ENCODE data around the gene GJD4. TPM values are rescaled to one million over a fixed set of nuclear protein-coding genes. Genes with fewer than 3 reads are reported as not detected.

Gene GJD4
- polyA plus RNA-seq, 3 donors, result not detected

GRCh38 chr10:35574924-35575352 lies 30.2 kb upstream of the GJD4 start:
- peaks cover 4% of the 10 kb centered on the region for H4K20me1 ChIP-seq (ENCODE audit: insufficient read depth, low read length)
- DNase-seq, result no peak
- H3K9me3 ChIP-seq (replicated peaks in 1 of 2; ENCODE audit: control insufficient read depth in 1 of 2, insufficient read depth in 1 of 2, low read length in 2 of 2), result no peaks in the 10 kb centered on the region
- H3K36me3 Mint-ChIP-seq, result peaks cover 35 to 53% of the 10 kb centered on the region in 2 donors
- no peak overlapping the region for H3K27ac ChIP-seq (ENCODE audit: low read depth in 1 of 2, low read length in 2 of 2)
- no peaks in the 10 kb centered on the region for H3K79me2 ChIP-seq (ENCODE audit: insufficient read depth, low read length)
- H3K27ac Mint-ChIP-seq, result no peak overlapping the region
- H3K9me3 Mint-ChIP-seq, result peaks cover 0 to 2% (median 0%) of the 10 kb centered on the region in 7 donors
- H3K27me3 ChIP-seq (ENCODE audit: control insufficient read depth in 2 of 2, insufficient read depth in 2 of 2, low read length in 2 of 2), result no peaks in the 10 kb centered on the region
- peaks cover 0 to 6% (median 2%) of the 10 kb centered on the region in 3 donors for H3K27me3 Mint-ChIP-seq (ENCODE audit: low read depth in 3 of 3)
- H3K36me3 ChIP-seq (replicated peaks in 1 of 2; ENCODE audit: control insufficient read depth in 1 of 2, insufficient read depth in 2 of 2, low read length in 2 of 2), result peaks cover 33 to 56% of the 10 kb centered on the region in 2 donors
- H3K4me2 ChIP-seq (replicated peaks; ENCODE audit: extremely low read depth, low read length, poor library complexity, severe bottlenecking), result no peak overlapping the region
- H3K4me1 Mint-ChIP-seq, result no peaks in the 10 kb centered on the region
- intact Hi-C loops (cut with micrococcal nuclease), result no loop called here
- 83% methylated on average over 4 of the region's 9 CpGs for WGBS (ENCODE audit: insufficient coverage)
- H3K4me3 Mint-ChIP-seq, result no peak overlapping the region
- no peak for TF ChIP-seq CTCF (IDR thresholded peaks at IDR 0.05)
- H3K4me3 ChIP-seq (replicated peaks in 1 of 3; ENCODE audit: low read depth in 2 of 3, low read length in 3 of 3), result no peak overlapping the region
- no peaks in the 10 kb centered on the region for H3K4me1 ChIP-seq (ENCODE audit: control insufficient read depth in 1 of 2, insufficient read depth in 2 of 2, low read length in 2 of 2)
- no peak overlapping the region for H3K9ac ChIP-seq (ENCODE audit: insufficient read depth, low read length, poor library complexity, severe bottlenecking)
- H2AFZ ChIP-seq (ENCODE audit: insufficient read depth, low read depth, low read length, poor library complexity, severe bottlenecking), result no peak overlapping the region

GRCh38 chr10:35575640-35576039 lies 29.5 kb upstream of the GJD4 start:
- Histone ChIP-seq H3K4me1 (ENCODE audit: control insufficient read depth in 1 of 2, insufficient read depth in 2 of 2, low read length in 2 of 2) (no peaks in the 10 kb centered on the region), H3K9me3 (replicated peaks in 1 of 2; ENCODE audit: control insufficient read depth in 1 of 2, insufficient read depth in 1 of 2, low read length in 2 of 2) (no peaks in the 10 kb centered on the region), H3K27me3 (ENCODE audit: control insufficient read depth in 2 of 2, insufficient read depth in 2 of 2, low read length in 2 of 2) (no peaks in the 10 kb centered on the region), H4K20me1 (ENCODE audit: insufficient read depth, low read length) (peaks cover 4% of the 10 kb centered on the region), H3K27ac (ENCODE audit: low read depth in 1 of 2, low read length in 2 of 2) (no peak overlapping the region), H2AFZ (ENCODE audit: insufficient read depth, low read depth, low read length, poor library complexity, severe bottlenecking) (no peak overlapping the region), H3K79me2 (ENCODE audit: insufficient read depth, low read length) (no peaks in the 10 kb centered on the region), H3K9ac (ENCODE audit: insufficient read depth, low read length, poor library complexity, severe bottlenecking) (no peak overlapping the region), H3K36me3 (replicated peaks in 1 of 2; ENCODE audit: control insufficient read depth in 1 of 2, insufficient read depth in 2 of 2, low read length in 2 of 2) (peaks cover 31 to 49% of the 10 kb centered on the region in 2 donors), H3K4me2 (replicated peaks; ENCODE audit: extremely low read depth, low read length, poor library complexity, severe bottlenecking) (no peak overlapping the region), H3K4me3 (replicated peaks in 1 of 3; ENCODE audit: low read depth in 2 of 3, low read length in 3 of 3) (no peak overlapping the region)
- intact Hi-C loops (cut with micrococcal nuclease), result no loop called here
- Mint-ChIP-seq H3K4me3 (no peak overlapping the region), H3K36me3 (peaks cover 35 to 49% of the 10 kb centered on the region in 2 donors), H3K27me3 (ENCODE audit: low read depth in 3 of 3) (peaks cover 0 to 6% (median 2%) of the 10 kb centered on the region in 3 donors), H3K9me3 (peaks cover 0 to 2% (median 0%) of the 10 kb centered on the region in 7 donors), H3K4me1 (no peaks in the 10 kb centered on the region), H3K27ac (peak overlapping the region in 1 of 7 donors; percentile 12)
- DNase-seq, result no peak
- TF ChIP-seq CTCF (IDR thresholded peaks at IDR 0.05), result no peak
- WGBS (ENCODE audit: insufficient coverage), result 98% methylated on average over 6 of the region's 9 CpGs

Measured in CD14-positive monocyte (primary cell).